HG03378 (cell line): ENCODE data around the gene HECA.
"Not testable (repeated sequence)": the region's sequence is repeated elsewhere in the genome, so short reads cannot be mapped to it uniquely, and the experiment has no call there.

Source experiments
- ATAC-seq: cut with Tn5 transposase; IDR thresholded peaks from one replicate; pipeline ENCODE4 v1.9.1; 2021; ENCODE audit warnings: mild to moderate bottlenecking, moderate library complexity; ENCODE audit not compliant: unreplicated experiment

Gene HECA

GRCh38 chr6:139134817-139135577 lies at the start of gene HECA:
HECA (plus strand) TSS chr6:139135080; CDS start chr6:139135397, 317 bp downstream.
- ATAC-seq: peak; percentile 70

DNA sequence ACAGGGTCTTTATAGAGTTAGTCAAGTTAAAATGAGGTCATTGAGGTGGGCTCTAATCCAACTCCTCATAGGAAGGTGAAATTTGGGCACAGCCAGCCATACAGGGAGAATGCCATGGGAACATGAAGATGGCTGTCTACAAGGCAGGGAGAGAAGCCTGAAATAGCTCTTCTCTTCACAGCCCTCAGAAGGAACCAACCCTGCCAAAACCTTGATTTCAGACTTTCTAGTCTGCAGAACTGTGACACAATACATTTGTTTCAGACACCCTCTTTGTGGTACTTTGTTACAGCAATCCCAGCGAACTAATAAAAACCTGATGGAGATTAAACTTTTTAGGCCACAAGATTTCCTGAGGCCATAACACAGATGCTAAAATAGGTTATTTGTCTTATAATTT lies 43.1 kb upstream of the HECA start:
- no peak for ATAC-seq

DNA sequence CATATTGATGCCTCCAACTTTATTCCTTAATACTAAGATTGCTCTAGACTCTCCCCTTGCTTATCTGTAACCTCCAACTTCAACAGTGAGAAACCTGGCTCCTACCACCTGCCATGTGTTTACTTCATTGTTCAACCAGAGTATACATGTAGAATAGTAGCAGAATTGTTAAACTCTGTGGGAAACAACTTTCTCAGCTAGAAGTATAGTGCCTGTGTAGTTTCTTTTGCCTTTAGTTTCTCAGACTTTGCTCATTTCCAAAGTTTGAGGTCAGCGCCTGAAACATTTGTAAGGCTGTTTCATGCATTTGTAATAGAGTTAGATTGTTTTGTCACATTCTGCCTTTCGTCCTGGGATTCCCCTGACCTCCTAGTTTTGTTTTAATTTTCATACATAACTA lies 34.9 kb upstream of the HECA start:
- peak; percentile 93 for ATAC-seq

DNA sequence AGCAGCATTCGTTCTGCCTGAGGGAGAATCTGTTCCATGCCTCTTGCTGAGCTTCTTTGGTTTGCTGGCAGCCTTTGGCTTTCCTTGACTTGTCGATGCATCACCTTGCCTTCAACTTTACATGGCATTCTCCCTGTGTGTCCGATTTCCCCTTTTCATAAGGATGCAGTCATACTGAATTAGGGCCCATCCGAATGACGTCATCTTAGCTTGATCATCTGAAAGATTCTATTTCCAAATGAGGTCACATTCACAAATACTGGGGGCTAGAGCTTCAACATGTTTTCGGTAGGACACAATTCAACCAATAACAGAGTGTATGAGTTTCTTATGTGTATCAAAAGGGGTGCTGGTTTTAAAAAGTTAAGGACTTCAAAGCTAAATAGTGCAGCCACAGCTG lies 27.8 kb upstream of the HECA start:
- no peak for ATAC-seq

GRCh38 chr6:139108378-139108777 lies 26.5 kb upstream of the HECA start:
- no peak for ATAC-seq

- no peak for ATAC-seq
Measured at GRCh38 chr6:139109558-139109957, 25.3 kb upstream of the HECA start.

GRCh38 chr6:139112146-139112545 lies 22.7 kb upstream of the HECA start:
- ATAC-seq: no peak

DNA sequence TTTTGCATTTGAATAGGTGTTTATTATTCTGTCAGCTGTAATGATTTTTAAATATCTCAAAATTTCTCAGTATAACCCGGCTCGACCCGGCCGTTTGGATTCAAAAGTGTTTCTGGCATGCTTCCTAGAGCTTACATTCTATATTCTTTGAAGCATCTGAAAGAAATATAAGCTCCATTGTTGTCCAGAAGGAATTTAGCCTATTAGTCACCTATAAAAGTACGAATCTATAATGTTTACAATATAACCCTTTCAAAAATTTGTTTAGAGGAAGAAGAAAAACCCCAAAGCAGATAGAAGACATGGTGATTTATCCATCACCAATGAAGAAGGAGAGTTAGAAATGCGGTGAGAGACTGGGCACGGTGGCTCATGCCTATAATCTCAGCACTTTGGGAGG lies 22.3 kb upstream of the HECA start:
- no peak for ATAC-seq

DNA sequence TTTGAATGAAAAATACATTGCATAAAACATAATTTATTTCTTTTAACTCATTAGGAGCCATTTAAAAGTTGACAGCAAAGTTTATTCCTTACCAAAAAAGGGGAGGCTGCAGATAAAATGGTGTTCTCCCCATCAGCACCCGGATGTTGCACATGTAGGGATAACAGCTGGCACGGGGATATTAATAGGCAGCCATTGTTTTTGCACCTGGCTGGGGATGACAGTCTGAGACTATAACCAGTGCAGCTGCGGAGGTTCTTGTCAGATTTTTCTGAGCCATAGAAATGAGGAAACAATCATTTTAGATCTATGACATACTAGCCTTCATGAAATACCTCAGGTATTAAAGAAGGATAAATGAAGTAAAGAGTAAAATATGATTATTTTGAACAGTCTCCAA lies 20.1 kb upstream of the HECA start:
- ATAC-seq: no peak

GRCh38 chr6:139115989-139116758 lies 18.7 kb upstream of the HECA start:
- no peak for ATAC-seq

GRCh38 chr6:139117734-139118133 lies 17.1 kb upstream of the HECA start:
- no peak for ATAC-seq

DNA sequence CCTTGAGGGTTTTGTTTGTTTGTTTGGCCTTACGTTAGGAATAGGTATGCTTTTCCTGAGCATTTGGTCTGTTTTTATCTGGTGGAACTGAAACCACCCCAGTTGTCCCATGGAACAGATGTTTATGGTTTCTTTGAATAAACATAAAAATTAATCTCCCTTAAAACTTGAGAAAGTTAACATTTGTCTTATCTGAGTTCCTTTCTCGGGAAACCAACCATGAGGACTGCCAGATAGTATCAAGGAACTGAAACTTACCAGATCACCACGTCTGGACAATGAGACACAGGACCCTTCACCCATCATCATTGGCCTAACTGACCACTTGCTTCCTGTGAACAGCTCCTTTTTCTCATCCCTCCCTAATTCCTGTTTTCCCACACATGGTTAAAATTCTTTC lies 15.3 kb upstream of the HECA start:
- no peak for ATAC-seq

GRCh38 chr6:139122823-139123222 lies 12.1 kb upstream of the HECA start:
- not testable (repeated sequence) for ATAC-seq

GRCh38 chr6:139124887-139125672 lies 9.8 kb upstream of the HECA start:
- ATAC-seq: peak; percentile 100

DNA sequence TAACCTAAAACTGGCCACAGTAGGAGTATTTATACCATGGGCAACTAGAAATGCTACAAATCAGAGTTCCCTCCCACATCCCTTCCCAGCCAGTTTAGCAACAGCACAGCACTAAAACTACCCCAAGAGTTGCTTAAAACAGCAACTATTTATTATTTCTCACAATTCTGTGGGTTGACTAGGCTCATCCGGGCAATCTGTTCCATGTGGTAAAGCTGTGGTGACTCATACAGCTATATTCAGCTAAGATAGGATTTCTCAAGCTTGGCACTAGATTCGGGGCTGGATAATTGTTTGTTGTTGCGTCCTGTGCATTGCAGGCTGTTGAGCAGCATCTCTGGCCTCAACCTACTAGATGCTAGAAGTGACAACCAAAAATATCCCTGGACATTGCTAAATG lies 8.6 kb upstream of the HECA start:
- ATAC-seq: no peak

DNA sequence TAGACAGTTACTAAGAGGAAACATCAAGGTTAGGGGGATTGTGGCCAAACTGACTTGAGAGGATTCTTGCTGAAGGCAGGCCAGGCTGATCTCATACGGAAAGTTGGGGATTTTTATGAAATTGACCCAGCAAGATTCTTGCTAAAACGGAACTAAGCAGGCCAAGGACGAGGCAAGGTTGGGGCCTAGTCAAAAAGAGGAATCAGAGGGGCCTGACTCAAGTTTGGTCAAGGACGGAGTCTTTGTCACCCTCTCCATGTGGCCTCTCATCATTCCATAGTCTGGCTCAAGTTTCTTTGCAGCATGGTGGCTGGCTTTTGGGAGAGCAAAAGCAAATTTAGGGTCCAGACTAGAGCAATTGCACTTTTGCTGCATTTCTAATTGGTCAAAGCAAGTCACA lies 7.9 kb upstream of the HECA start:
- ATAC-seq: no peak

GRCh38 chr6:139129284-139129683 lies 5.6 kb upstream of the HECA start:
- ATAC-seq: no peak

DNA sequence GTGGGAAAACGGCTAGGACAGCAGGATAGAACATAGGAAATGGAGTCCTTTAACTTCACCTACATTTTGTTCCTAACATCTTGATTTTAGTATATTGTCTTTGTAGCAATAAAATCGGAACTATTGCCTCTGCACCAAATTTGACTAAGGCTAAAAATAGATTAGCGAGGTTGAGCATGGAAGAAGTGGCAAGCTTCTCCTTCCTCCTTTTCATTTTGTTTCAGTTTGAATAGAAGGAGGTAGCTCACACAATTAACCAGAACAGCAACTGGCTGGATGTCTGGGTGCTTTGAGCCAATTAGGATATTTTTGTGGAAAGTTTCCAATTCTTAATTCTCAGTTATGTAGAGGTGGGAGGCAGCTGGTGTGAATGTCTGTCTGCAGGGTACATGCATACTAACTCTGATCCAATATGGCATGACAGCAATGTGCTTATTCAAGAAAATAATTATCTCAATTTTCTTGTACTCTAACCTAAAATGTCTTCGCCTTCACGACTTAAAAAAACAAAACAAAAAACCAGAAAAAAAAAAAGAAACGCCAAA lies 3.1 kb upstream of the HECA start:
- ATAC-seq: no peak

DNA sequence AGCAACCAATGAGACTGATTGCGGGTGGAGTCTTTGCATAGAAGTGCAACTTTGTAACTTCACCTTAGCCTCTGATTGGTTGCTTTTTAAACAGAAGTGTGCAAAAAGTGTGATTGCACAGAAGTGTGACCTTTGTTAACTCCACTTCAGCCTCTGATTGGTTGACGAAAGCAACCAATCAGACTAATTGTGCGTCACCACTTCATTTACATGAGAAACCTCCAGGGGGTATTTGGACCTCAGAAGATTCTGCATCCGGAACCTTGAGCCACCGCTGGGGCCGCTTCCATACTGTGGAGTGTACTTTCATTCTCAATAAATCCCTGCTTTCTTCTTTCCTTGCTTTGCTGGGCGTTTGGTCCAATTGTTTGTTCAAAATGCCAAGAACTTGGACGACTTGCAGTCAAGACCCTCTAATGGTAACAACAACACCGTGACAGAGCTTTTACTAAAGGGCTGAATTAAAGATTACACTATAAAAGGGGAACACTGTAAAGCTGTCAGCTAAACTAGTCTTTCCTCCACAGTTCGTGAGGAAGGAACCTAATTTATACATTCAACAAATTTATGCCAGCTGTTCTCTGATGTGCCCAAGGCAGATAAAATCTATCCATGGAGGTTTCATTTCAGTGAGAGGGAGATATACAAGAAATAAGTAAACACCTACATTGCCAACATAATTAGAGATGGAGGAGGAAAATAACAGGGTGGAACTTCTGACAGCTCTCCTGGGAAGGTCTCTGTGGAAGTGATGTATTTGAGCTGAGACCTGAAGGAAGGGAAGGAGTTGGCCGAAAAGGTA lies 1.4 kb upstream of the HECA start:
- peak; percentile 51 for ATAC-seq

DNA sequence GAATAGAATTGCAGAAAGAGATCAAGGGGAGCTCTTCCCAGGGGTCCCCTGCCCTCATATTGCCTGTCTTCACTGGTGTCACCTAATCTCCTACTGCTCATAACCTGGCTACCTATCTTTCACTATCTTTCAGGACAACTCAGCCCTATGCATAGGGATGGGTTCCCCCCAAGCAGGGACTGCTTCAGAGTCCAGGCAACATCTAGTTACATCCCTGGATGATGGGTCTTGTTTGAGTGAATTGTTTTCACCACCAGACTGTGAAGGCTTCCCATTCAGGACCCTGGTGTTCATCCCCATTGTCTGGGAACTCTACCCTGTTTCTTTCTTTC lies 850 bp upstream of the HECA start:
- no peak for ATAC-seq
